HG02678 (cell line): ENCODE measurements around the gene NHSL2.
"Not testable (repeated sequence)": the region's sequence is repeated elsewhere in the genome, so short reads cannot be mapped to it uniquely, and the experiment has no call there.

ENCODE experiments used
- ATAC-seq: cut with Tn5 transposase; IDR thresholded peaks from one replicate; pipeline ENCODE4 v1.9.1; 2021; ENCODE audit warnings: mild to moderate bottlenecking, moderate library complexity; ENCODE audit not compliant: unreplicated experiment

NHSL2 gene

DNA sequence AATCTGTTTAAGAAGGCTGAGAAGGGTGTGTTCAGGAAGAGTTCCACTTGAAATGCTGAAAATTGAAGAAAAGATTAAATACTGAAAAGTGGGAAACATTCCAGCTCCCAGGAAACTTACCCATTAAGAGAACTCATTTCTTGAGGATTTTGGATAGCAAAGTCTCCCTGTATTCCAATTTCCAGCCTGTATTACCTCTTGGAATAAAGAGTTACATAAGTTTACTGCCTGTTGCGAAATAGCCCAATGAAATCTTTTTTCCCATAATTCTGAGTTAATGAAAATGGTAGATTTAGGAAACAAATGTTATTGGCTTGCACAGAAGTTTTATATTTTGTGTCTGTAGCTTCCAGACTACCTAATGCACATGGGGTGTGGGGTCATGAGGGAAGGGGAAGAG is 12.0 kb downstream of the NHSL2 start:
- ATAC-seq: no peak

DNA sequence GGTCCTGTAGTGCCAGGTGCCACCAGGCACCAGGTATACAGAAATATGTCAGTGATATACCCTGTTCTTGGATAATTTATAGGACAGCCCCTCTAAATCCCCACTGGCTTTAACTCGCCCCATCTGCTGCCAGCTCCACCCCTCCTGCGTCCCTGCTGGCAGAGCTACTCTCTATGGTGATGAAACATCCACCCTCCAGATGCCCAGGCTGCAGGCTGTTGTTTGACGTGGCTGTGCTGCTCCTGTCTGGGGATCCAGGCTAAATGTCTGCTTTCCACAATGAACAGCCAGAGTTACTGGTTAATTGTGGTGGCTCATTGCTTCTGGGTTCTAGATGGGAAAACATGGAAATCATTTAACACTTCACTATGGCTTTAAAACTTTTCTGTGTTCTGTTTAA is 12.9 kb downstream of the NHSL2 start:
- no peak for ATAC-seq

DNA sequence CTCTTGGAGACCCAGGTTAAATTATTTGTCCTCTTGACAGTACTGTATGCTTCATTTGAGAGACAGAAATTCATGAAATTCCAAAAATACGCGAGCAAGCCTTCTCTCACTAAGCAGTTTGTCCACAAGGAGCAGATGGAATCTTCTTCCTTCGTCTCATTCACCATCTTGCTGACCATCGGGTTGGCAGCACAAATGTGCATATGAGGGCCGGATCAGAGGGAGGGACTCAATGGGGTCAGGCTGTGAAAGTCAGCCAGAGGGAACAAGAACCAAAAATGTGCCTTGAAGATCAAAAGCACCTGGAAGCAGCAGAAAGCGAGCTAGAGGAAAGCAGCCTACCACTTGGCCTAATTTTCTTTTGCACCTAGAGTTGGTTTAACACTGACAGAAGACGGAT is 16.4 kb downstream of the NHSL2 start:
- no peak for ATAC-seq

DNA sequence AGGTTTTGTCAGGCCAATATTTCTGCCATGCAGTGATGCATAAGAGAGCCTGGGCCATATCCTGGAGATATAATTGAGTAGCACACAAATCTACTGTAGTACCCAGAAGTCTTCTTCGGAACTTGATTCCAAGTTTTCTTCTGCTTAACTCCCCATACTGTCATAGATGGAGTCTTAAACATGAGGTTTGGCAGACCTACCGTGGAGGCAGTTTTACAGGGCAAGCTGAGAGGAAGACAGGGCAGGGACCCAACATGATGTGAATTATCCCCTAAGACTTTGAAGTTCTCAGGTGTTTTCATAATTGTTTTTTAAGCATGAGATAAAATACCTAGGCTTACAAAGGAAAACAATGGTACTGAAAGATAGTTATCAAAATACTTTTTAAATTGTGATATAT is 18.2 kb downstream of the NHSL2 start:
- no peak for ATAC-seq

DNA sequence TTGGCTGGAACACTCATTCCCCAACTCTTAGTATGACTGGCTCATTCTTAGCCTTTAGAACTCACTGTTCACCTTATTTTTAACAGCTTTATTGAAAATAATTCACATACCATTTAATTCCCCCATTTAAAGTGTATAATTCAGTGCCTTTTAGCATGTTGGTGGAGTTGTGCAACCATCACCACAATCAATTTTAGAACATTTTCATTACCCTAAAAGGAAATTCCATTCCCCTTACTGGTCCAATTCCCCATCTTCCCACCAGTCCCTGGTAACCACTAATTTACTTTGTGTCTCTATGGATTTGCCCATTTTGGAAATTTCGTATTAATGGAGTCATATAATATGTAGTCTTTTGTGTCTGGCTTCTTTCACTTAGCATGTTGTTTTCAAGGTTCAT is 19.7 kb downstream of the NHSL2 start:
- ATAC-seq: no peak

DNA sequence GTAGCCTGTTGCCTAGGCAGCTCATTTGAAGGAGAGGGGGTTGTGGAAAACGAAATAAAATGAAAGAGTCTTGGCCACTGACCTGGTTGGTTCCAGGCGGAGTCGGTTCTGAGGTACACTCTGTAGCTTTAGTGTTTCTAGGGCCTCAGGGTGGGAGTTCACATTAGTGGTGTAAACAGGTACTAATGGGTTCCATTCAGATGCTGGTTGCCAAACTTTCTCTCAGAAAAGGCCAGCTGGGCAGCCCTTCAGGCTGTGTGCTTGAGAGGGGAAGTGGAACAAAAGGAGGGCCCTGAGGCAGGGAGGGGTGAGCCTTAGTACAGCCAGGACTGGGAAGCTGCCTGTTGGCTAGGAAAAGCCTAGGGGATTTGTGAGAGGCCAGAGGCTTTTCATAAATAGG is 24.8 kb downstream of the NHSL2 start:
- no peak for ATAC-seq

DNA sequence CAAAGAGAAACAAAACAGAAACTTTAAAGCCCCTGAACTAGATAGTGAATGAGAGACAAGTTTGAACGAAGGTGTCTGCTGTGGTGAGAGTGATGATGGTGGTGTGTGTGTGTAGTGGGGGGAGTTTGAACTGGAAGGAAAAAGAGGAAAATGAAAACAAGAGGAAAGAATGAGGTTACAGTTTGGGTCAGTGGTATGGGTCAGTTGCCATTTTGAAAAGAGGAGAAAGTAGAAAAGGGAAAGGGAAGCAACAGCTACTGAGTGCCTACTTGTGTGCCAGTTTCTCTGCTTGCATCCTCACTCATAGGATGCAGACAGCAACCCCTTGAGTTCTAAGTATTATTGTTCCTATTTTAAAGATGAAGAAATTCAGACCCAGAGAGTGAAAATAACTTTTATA is 26.0 kb downstream of the NHSL2 start:
- no peak for ATAC-seq

DNA sequence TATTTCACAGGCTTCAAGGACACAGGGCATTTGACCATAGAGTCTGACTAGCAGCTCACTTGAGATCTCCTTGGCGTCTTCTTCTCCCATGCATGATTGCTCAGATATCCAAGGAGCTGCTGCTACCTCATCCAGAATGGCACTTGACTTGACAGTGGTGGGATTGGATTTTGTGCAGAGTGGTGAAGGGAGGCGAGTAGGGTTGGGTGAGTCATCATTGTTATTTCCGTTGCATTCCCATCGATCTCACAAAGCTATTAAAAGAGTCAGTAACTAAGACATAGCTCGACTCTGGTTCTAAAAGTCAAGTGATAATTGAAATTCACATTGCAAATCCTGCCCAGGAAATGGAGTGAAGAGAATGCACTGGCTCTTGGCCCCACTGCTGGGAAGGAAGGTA is 27.7 kb downstream of the NHSL2 start:
- no peak for ATAC-seq

DNA sequence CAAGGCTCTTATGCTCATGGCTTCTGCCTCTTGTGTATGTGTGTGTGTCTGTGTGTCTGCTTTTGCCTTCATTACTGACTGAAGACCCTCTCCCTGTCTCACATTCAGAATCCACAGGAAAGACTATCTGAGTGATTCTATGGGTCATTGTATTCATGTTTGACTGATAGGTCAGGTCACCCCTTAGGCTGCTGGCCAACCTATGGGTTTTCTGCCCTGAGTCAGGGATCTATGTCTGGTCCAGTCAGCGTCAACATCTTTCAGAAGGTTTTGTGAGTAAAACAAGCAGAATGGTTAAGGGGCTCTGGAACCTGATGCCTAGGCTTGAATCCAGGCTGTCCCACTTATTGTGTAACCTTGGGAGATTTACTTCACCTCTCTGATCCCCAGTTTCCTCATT is 30.5 kb downstream of the NHSL2 start:
- no peak for ATAC-seq

DNA sequence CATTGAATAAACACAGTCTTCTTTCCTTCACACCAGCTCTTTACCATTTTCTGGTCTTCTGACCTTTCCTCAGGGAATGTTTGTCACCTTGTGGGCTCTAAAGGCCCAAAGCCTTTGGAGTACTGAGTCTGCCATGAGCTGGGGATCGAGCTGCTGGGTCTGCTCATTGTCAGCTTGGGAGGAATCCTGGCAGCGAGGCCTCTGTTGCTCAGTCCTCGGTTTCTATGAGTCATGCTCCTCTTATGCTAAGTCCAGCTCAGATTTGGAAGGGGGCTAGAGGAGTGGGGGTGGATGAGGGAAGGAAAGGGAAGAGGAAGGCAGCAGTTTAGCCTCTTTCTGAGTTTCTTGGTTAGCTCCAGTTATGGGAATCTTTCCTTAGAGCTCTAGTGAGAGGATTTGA is 31.1 kb downstream of the NHSL2 start:
- ATAC-seq: no peak

DNA sequence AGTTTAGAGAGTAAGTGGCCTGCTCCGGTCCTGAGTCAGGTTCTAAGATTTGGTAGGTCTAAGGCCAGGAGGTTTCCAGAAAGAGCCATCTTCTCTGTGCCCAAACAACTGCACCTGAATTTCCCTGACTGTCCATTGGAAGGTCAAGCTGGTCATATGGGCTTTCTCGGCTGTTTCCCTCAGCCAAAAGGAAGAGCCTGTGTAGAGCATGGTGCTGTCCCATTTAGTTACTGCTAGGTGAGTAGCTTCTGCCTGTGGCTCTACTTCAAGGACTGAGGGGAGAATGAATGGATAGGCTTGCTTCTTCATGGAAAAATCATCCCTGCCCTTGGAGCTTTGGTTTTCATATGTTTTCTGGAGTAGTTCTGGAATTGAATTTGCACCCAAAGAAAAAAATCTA is 33.7 kb downstream of the NHSL2 start:
- ATAC-seq: no peak

DNA sequence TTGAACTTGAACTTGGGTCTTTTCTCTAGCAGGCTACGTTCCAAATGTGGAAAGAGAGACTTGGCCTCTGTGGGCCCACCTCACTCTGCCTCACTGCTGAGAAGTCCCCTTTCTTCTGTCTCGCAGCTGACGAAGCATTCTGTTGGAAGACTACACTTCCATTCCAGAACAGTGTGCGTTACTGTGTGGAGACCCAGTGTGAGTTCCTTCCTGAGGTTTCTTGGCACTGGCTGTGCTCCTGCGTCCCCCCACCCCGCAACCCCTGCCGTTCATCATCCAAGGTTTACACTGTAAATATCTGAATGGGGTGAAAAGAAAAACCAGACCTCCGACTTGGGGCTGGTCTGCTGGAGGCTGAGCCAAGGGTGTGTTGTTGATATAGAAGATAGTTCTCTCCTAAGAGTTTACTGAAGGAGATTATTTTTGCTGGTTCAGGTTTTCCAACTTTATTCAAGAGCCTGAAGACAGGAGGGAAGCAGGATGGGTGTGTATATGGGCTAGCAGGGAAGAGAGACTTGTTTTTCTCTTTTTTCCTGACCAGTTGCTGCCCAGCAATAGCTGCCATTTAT is 34.7 kb downstream of the NHSL2 start:
- no peak for ATAC-seq

DNA sequence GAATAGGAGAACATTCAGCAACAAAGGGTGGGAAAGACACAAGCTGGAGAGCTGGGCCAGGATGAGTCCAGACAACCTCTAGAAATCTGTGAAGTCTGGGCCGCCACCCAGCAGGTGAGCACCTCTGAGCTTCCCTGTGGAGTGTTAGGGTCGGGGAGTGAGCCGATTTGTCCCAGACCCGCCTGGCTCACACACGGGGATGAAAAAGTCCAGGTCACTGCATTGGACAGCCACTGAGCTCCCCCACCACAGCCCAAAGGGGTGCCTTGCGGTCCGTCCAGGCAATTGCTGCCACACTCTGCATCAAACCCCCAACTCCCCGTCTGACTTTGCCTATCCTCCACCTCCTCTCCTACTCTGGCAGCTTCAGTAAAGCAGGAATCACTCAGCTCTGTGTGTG is 38.7 kb downstream of the NHSL2 start:
- ATAC-seq: no peak

DNA sequence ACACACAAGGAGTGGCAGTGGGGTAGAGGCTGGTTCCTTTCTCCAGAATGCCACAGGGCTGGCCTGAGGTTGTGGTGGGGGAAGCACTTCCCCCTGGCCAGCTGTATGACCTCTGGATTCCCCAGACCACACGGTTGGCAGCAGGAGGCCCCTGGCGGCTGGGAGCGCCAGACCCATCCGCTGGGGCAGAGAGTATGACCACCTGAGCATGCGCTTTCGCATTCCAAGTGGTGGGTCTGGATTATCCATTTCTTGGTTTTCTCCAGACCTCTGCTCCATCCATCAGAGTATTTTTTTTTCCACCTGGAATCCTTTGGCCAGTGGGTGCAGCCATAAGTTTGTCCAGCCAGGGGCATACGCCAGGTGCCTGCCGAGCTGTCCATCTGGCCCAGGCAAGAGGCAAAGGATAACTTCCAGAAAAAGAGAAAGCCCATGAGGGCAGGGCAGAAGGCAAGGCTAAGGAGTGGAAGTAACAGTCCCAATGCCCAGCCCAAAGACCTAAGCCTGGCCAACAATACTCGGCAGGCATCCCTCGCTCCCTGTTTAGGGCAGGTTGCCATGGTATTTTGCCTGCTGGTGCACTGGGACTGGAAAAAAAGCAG is 39.3 kb downstream of the NHSL2 start:
- no peak for ATAC-seq

DNA sequence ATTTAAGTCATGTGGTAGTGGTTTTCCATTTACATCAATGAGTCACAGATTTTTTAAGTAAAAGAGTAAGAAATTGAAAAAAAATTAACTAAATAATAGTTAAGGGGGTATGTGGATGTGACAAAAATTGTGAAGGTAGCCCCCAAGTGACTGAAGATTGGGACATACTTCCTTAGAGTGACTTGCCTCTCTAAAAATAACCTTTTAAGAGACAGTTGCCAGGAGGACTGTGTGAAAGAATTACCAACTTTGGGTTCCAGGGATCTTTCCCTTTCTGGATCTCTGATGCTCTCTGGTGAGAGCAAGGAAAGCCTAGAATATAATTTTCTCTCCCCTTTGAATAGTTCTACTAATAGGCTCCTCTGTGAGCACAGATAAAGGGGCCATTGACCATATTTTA is 42.7 kb downstream of the NHSL2 start:
- no peak for ATAC-seq

DNA sequence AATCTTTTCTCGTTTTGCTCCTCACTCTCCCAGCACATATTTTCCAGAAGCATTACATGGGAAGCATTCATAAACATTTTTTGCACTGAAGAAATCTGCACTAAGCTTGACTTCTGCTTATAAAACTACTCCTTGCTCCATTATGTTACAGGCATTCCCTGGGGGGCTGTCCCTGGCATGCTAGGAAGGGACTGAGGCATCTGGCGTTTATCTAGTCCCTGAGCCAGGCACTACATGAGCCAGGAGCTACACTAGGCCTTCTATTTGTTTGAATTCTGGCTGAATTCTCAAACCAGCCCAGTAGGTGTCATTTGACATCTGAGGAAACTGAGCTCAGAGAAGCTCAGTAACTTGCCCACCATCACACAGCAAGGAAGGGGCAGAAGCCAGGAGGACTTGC is 43.3 kb downstream of the NHSL2 start:
- no peak for ATAC-seq

DNA sequence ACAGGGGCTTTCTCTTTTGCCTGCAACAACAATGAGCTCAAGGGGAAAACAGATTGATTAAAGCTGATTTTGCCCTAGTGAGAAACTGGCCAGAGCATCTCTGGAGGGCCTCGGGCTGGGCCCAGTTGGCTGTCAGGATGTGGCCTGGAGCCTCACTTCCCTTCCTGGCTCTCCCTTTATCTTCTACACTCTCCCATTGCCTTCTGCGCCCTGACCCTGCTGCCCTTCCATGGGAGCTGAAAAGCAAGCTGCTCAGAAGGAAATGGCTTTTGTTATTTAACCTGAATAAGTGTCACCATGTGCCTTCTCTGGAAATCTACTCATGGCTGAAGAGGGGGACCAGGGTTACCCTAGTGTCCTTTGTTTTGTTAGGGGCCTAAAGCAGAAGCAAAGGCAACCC is 43.8 kb downstream of the NHSL2 start:
- no peak for ATAC-seq

DNA sequence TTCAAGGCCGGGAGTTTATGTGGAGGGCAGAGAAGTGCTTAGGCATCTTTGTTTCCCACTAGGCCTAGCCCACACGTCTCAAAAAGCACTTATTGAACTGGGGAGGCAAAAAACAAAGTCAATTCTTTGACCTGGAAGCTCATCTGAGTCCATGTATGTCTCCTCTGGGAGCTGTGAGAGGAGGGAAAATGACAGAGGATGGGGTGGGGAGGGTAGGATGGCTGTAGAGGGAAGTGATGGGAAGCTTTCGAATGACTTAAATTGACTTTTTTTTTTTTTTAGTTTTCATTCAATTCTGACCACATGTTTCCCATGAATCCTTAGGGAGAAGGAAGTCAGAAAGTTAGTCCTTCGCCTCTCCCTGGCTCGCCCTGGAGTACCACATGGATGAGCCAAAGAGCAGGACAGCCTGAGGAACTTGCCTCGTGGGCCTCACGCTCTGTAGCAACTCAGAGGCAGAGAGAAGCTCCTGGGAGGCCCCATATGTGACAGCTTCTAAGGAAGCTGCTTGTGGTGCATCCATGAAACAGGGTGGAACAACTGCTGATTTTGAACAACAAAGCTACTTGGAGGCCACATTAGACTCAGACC is 45.0 kb downstream of the NHSL2 start:
- no peak for ATAC-seq

DNA sequence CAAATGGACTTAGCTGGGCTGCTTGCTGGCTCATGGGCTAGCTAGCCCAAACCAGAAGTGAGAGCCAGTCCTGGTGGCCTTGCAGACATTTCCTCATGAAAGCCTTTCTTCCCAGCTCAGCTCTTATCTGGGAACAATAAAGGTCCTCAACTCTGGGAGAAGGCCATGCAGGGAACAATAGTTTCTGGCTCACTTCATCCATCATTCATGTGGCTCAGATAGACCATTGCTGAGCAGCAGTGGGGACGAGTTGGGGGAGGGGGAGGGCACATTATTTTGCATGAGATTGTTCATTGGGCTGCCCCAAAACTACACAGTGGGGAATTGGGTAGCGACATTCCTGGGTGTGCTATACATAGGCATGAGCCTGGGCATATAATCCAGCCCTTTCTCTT is 47.6 kb downstream of the NHSL2 start:
- ATAC-seq: no peak

DNA sequence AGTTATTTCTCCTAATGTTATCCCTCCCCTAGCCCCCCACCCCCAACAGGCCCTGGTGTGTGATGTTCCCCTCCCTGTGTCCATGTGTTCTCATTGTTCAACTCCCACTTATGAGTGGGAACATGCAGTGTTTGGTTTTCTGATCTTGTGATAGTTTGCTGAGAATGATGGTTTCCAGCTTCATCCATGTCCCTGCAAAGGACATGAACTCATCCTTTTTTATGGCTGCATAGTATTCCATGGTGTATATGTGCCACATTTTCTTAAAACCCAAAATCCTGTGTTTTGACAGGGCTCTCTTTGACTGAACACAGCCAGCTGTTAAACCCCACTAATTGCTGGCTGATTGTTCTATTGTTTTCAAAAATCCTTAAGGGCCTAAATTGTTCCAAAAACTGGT is 53.5 kb downstream of the NHSL2 start:
- ATAC-seq: not testable (repeated sequence)

DNA sequence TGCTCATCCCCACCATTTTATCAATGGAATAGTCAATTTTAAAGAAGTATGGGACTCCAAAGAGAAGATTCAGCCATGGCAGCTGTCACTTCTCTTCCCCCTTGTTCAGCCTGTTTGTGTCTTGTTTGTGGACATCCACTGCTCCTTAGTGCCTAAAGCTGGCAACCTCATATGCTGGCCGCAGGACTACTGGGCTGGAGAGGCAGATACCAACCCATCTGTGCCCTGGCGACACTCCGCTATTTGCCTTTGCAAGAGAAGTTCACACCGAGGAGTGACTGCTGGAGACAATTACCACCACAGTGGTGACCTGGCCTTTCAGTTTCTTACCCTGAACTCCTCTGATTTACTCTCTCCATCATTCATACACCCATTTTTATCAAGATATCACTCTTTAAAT is 64.3 kb downstream of the NHSL2 start:
- no peak for ATAC-seq

DNA sequence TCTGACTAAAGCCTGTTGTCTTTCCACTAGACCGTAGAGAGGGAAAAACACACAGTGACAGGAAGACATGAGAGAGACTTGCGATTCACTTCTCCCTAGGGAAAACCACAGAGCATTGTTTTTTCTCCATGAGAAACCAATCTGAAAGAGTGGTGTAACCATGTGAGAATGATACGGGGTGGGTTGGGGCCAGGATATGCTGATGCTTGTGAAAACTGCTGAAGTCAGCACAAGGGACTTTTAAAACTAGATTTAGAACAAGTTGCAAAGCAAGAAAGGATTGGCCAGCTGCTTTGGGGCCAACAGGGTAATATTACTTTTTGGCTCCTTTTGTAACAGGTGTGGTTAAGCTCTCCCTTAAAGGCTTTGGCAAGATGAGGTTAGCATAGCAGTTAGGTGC is 66.1 kb downstream of the NHSL2 start:
- ATAC-seq: no peak

DNA sequence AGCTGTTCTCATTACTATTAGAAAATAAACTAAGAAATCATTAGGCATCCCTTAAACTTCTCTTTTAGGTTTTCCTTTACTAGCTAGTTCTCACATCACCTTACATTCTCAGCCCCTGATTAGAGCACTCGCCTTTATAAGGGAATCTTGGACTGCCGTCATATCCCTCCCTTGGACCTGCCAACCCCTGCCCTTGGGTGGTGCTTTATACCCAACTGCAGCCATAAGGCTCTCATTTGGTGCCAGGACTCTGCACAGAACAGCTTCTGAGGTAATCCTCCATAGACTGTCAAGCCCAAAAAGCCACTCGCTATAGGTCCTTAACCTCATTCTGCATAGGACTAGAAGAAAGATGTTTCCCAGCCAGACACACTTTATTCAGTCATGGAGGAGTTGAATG is 67.5 kb downstream of the NHSL2 start:
- no peak for ATAC-seq
